ENCODE data around the gene PCSK6.

PCSK6 gene

GRCh38 chr15:101447168-101447533, 42.4 kb downstream of the PCSK6 start:
- DNase-seq (ENCODE audit: low read depth in 3 of 3): no peak

GRCh38 chr15:101446518-101447167, 42.9 kb downstream of the PCSK6 start:
- no peak for DNase-seq (ENCODE audit: low read depth in 3 of 3)

- no peak for DNase-seq (ENCODE audit: low read depth in 3 of 3)
Observed at GRCh38 chr15:101445562-101446517, 43.7 kb downstream of the PCSK6 start.

- no peak for DNase-seq (ENCODE audit: low read depth in 3 of 3)
Observed at GRCh38 chr15:101444807-101445508, 44.5 kb downstream of the PCSK6 start.

GRCh38 chr15:101444015-101444414, 45.5 kb downstream of the PCSK6 start:
- no peak for DNase-seq (ENCODE audit: low read depth in 3 of 3)

GRCh38 chr15:101442272-101442671, 47.2 kb downstream of the PCSK6 start:
- DNase-seq (ENCODE audit: low read depth in 3 of 3): no peak

- DNase-seq (ENCODE audit: low read depth in 3 of 3): no peak
Observed at GRCh38 chr15:101441696-101442095, 47.8 kb downstream of the PCSK6 start.

GRCh38 chr15:101440846-101441590, 48.5 kb downstream of the PCSK6 start:
- no peak for DNase-seq (ENCODE audit: low read depth in 3 of 3)

- no peak for DNase-seq (ENCODE audit: low read depth in 3 of 3)
Observed at GRCh38 chr15:101439920-101440319, 49.6 kb downstream of the PCSK6 start.

GRCh38 chr15:101439285-101439919, 50.1 kb downstream of the PCSK6 start:
- no peak for DNase-seq (ENCODE audit: low read depth in 3 of 3)

GRCh38 chr15:101438482-101439284, 50.8 kb downstream of the PCSK6 start:
- no peak for DNase-seq (ENCODE audit: low read depth in 3 of 3)

- no peak for DNase-seq (ENCODE audit: low read depth in 3 of 3)
Observed at GRCh38 chr15:101437618-101438481, 51.7 kb downstream of the PCSK6 start.

GRCh38 chr15:101437209-101437608, 52.3 kb downstream of the PCSK6 start:
- DNase-seq (ENCODE audit: low read depth in 3 of 3): no peak

GRCh38 chr15:101436526-101436925, 53.0 kb downstream of the PCSK6 start:
- DNase-seq (ENCODE audit: low read depth in 3 of 3): no peak

GRCh38 chr15:101435761-101436160, 53.7 kb downstream of the PCSK6 start:
- no peak for DNase-seq (ENCODE audit: low read depth in 3 of 3)

- DNase-seq (ENCODE audit: low read depth in 3 of 3): no peak
Observed at GRCh38 chr15:101434032-101434920, 55.2 kb downstream of the PCSK6 start.

GRCh38 chr15:101433396-101433795, 56.1 kb downstream of the PCSK6 start:
- no peak for DNase-seq (ENCODE audit: low read depth in 3 of 3)

GRCh38 chr15:101432982-101433381, 56.5 kb downstream of the PCSK6 start:
- no peak for DNase-seq (ENCODE audit: low read depth in 3 of 3)
